ENCODE results near the gene FAM168B. TPM values are rescaled to one million over a fixed set of nuclear protein-coding genes. Genes with fewer than 3 reads are reported as not detected.

Gene FAM168B
- total RNA-seq, 4 donors from 2014 or later = 77.7 to 88.7 (median 79.8) TPM

GRCh38 chr2:131031875-131032274, 61.4 kb downstream of the FAM168B start:
- H3K36me3 ChIP-seq = peaks cover 0 to 36% (median 0%) of the 10 kb centered on the region in 3 donors
- no peak overlapping the region for H3K4me3 ChIP-seq
- peaks cover 10 to 27% (median 10%) of the 10 kb centered on the region in 3 donors for H3K4me1 ChIP-seq
- no peaks in the 10 kb centered on the region for H3K9me3 ChIP-seq
- H3K27ac ChIP-seq = no peak overlapping the region
- WGBS, 2 donors = 60% methylated on average over 1 of the region's 9 CpGs; no CpG with 5 or more reads in 1 of the 2 donors
- DNase-seq = no peak
- peaks cover 0 to 30% (median 0%) of the 10 kb centered on the region in 4 donors for H3K27me3 ChIP-seq
- TF ChIP-seq POLR2A (IDR thresholded peaks at IDR 0.05) (no peak), CTCF (IDR thresholded peaks at IDR 0.05) (no peak)
- intact Hi-C loops (cut with DNase I) = no loop called here

- no peak for TF ChIP-seq POLR2A (IDR thresholded peaks at IDR 0.05)
- no peak for TF ChIP-seq CTCF (IDR thresholded peaks at IDR 0.05)
- WGBS, 2 donors = 72 to 76% methylated on average over 7 to 8 of the region's 9 CpGs
- Histone ChIP-seq H3K27me3 (peaks cover 0 to 26% (median 0%) of the 10 kb centered on the region in 4 donors), H3K4me3 (no peak overlapping the region), H3K36me3 (peaks cover 0 to 36% (median 0%) of the 10 kb centered on the region in 3 donors), H3K27ac (no peak overlapping the region), H3K4me1 (peaks cover 10 to 27% (median 10%) of the 10 kb centered on the region in 3 donors), H3K9me3 (no peaks in the 10 kb centered on the region)
- DNase-seq = no peak
- intact Hi-C loops (cut with DNase I) = no loop called here
Measured at GRCh38 chr2:131031431-131031841, 61.8 kb downstream of the FAM168B start.

- TF ChIP-seq CTCF (IDR thresholded peaks at IDR 0.05) (no peak), POLR2A (IDR thresholded peaks at IDR 0.05) (no peak)
- H3K4me3 ChIP-seq = no peak overlapping the region
- no peaks in the 10 kb centered on the region for H3K9me3 ChIP-seq
- intact Hi-C loops (cut with DNase I) = no loop called here
- H3K27me3 ChIP-seq = peaks cover 0 to 17% (median 0%) of the 10 kb centered on the region in 4 donors
- H3K27ac ChIP-seq = no peak overlapping the region
- DNase-seq = no peak
- H3K4me1 ChIP-seq = peaks cover 10 to 22% (median 10%) of the 10 kb centered on the region in 3 donors
- 40 to 77% methylated on average over 4 to 8 of the region's 13 CpGs for WGBS, 2 donors
- H3K36me3 ChIP-seq = peaks cover 0 to 35% (median 0%) of the 10 kb centered on the region in 3 donors
Measured at GRCh38 chr2:131030478-131030971, 62.7 kb downstream of the FAM168B start.

- H3K9me3 ChIP-seq = no peaks in the 10 kb centered on the region
- no peak overlapping the region for H3K27ac ChIP-seq
- DNase-seq = no peak
- intact Hi-C loops (cut with DNase I) = no loop called here
- 79 to 80% methylated on average over 6 to 8 of the region's 8 CpGs for WGBS, 2 donors
- H3K27me3 ChIP-seq = peaks cover 0 to 9% (median 0%) of the 10 kb centered on the region in 4 donors
- TF ChIP-seq CTCF (IDR thresholded peaks at IDR 0.05) (no peak), POLR2A (IDR thresholded peaks at IDR 0.05) (no peak)
- H3K4me3 ChIP-seq = no peak overlapping the region
- H3K36me3 ChIP-seq = peaks cover 0 to 35% (median 0%) of the 10 kb centered on the region in 3 donors
- H3K4me1 ChIP-seq = peaks cover 6 to 16% (median 8%) of the 10 kb centered on the region in 3 donors
Measured at GRCh38 chr2:131029812-131030211, 63.4 kb downstream of the FAM168B start.

- intact Hi-C loops (cut with DNase I) = no loop called here
- Histone ChIP-seq H3K36me3 (peaks cover 0 to 35% (median 0%) of the 10 kb centered on the region in 3 donors), H3K27ac (no peak overlapping the region), H3K9me3 (no peaks in the 10 kb centered on the region), H3K27me3 (no peaks in the 10 kb centered on the region), H3K4me1 (no peaks in the 10 kb centered on the region), H3K4me3 (no peak overlapping the region)
- TF ChIP-seq POLR2A (IDR thresholded peaks at IDR 0.05) (no peak), CTCF (IDR thresholded peaks at IDR 0.05) (no peak)
- no peak for DNase-seq
- WGBS, 2 donors = 80 to 83% methylated on average over 5 to 6 of the region's 12 CpGs
Measured at GRCh38 chr2:131027566-131028528, 65.4 kb downstream of the FAM168B start.
